HL-60 (cell line): ENCODE data around the gene GSTO1.

Experiments used
- DNase-seq, 2 experiments: peaks; one replicate each; pipeline ENCODE4 v3.0.0-alpha.2; 2010 to 2020; ENCODE audit warnings: low read depth in 1 of 2, low spot score in 1 of 2
- H3K27ac ChIP-seq: fragments of 250-450 bp; sonication (Bioruptor Pico); replicated peaks from 2 replicates; pipeline ENCODE4 v1.5.1; 2020; ENCODE audit warnings: mild to moderate bottlenecking, moderate library complexity
- H3K27me3 ChIP-seq: fragments of 250-450 bp; sonication (Bioruptor Pico); 2 replicates; pipeline ENCODE4 v1.5.1; 2021; ENCODE audit warnings: mild to moderate bottlenecking, moderate library complexity; ENCODE audit not compliant: insufficient read depth, poor library complexity, severe bottlenecking
- H3K4me3 ChIP-seq: replicated peaks from 2 replicates; pipeline ENCODE4 v1.5.1; 2011; ENCODE audit warnings: mild to moderate bottlenecking, control low read depth, low read length; ENCODE audit not compliant: insufficient read depth
- GABPA ChIP-seq: IDR thresholded peaks from 2 replicates; pipeline ENCODE4 v1.6.1; 2012; ENCODE audit warnings: low read depth
- POLR2AphosphoS5 ChIP-seq: IDR thresholded peaks from 2 replicates; pipeline ENCODE4 v1.6.1; 2012; ENCODE audit warnings: low read depth
- SPI1 ChIP-seq: IDR thresholded peaks from 2 replicates; pipeline ENCODE4 v1.6.1; 2012; ENCODE audit warnings: low read depth, mild to moderate bottlenecking, borderline replicate concordance
- TF ChIP-seq, protein P1 (sequence below): IDR thresholded peaks from 2 replicates; pipeline ENCODE4 v1.6.1; 2012; ENCODE audit warnings: low read depth; ENCODE audit not compliant: insufficient replicate concordance
- TF ChIP-seq, protein P2 (sequence below): IDR thresholded peaks from one replicate; pipeline ENCODE4 v1.5.1; 2011; ENCODE audit warnings: low read length, control low read depth, inconsistent platforms; ENCODE audit not compliant: insufficient read depth

The GSTO1 gene

DNA sequence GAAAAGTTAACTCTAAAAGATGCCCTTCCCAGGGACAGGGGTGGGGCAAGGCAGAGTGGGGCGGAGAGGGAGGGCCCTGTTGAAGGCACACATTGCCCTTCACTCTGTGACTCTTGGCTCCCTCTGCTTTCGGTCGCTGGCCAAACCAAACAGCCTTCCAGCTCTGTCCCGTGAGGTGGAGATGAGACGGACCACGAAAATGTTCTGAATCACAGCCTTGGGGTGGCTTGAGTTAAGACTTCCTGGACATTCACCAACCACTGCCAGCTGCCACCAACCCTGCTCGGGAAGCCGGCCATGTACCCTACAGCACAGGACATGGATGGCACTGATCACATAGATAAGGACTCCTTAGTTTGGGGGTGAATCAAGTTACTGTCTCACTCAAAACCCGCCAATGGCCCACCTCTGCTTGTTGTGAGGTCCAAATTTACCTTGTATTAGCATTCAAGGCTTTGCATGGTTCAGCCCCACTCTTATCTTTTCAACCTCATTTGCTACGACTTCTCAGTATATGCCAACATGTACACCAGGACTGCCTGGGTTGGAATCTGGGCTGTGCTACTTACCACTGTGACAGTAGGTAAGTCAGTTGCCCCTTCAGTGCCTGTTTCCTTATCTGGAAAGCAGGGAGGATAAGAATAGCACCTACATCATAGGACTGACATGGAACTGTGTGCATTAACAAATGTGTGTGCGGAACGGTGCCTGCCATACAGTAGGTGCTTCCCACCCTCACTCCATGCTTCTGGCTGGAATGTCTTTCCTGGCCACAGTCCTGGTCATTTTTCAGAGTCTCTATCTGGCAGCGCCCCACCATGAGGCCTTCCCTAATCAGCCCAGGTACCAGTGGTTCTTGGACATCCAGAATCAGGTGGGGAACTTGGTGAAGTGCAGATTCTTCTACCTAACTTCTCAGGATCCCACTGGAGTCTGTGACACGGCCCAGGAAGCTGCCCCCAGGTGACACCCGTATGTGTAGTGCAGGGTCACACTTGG, 55.6 kb downstream of the GSTO1 start:
- no peak for DNase-seq

DNA sequence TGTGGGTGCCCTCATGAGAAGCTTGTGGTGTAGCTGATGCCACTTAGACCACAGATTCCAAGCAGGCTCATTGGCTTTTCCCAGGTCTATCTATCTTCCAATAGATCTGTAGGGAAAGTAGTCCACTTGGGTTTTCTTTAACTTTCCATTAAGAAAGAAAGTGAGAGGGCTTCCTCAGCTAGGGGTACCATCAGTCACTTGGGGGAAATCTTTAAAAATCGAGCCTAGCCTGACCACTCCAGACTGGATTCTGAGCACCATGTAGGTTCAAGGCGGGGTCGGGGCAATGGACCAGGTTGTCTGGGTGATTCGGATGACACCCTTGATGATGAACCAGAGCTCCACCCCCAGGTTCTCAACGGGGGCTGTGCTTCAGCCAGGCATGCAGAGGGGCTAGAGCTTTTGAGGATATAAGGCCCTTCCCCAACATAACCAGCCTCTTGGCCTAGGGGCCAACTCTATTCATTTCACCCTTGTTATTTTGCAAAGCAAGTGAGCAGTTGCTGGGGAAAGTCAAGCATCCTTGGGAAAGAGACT, 56.6 kb downstream of the GSTO1 start:
- TF ChIP-seq POLR2AphosphoS5 (no peak), GABPA (no peak), SPI1 (no peak)
- TF ChIP-seq, protein P1, sequence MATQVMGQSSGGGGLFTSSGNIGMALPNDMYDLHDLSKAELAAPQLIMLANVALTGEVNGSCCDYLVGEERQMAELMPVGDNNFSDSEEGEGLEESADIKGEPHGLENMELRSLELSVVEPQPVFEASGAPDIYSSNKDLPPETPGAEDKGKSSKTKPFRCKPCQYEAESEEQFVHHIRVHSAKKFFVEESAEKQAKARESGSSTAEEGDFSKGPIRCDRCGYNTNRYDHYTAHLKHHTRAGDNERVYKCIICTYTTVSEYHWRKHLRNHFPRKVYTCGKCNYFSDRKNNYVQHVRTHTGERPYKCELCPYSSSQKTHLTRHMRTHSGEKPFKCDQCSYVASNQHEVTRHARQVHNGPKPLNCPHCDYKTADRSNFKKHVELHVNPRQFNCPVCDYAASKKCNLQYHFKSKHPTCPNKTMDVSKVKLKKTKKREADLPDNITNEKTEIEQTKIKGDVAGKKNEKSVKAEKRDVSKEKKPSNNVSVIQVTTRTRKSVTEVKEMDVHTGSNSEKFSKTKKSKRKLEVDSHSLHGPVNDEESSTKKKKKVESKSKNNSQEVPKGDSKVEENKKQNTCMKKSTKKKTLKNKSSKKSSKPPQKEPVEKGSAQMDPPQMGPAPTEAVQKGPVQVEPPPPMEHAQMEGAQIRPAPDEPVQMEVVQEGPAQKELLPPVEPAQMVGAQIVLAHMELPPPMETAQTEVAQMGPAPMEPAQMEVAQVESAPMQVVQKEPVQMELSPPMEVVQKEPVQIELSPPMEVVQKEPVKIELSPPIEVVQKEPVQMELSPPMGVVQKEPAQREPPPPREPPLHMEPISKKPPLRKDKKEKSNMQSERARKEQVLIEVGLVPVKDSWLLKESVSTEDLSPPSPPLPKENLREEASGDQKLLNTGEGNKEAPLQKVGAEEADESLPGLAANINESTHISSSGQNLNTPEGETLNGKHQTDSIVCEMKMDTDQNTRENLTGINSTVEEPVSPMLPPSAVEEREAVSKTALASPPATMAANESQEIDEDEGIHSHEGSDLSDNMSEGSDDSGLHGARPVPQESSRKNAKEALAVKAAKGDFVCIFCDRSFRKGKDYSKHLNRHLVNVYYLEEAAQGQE: no peak
- TF ChIP-seq, protein P2, sequence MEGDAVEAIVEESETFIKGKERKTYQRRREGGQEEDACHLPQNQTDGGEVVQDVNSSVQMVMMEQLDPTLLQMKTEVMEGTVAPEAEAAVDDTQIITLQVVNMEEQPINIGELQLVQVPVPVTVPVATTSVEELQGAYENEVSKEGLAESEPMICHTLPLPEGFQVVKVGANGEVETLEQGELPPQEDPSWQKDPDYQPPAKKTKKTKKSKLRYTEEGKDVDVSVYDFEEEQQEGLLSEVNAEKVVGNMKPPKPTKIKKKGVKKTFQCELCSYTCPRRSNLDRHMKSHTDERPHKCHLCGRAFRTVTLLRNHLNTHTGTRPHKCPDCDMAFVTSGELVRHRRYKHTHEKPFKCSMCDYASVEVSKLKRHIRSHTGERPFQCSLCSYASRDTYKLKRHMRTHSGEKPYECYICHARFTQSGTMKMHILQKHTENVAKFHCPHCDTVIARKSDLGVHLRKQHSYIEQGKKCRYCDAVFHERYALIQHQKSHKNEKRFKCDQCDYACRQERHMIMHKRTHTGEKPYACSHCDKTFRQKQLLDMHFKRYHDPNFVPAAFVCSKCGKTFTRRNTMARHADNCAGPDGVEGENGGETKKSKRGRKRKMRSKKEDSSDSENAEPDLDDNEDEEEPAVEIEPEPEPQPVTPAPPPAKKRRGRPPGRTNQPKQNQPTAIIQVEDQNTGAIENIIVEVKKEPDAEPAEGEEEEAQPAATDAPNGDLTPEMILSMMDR: no peak
- H3K4me3 ChIP-seq: no peak overlapping the region
- no peak overlapping the region for H3K27ac ChIP-seq
- no peak for DNase-seq
- no peaks in the 10 kb centered on the region for H3K27me3 ChIP-seq

More for the DNA sequence above, 55.6 kb downstream of the GSTO1 start:
- no peaks in the 10 kb centered on the region for H3K27me3 ChIP-seq
- H3K4me3 ChIP-seq: no peak overlapping the region
- H3K27ac ChIP-seq: no peak overlapping the region
- TF ChIP-seq, protein P2: no peak
- TF ChIP-seq POLR2AphosphoS5: 0 out of 2 replicates have a peak, but pooled peaks have one; percentile 36

DNA sequence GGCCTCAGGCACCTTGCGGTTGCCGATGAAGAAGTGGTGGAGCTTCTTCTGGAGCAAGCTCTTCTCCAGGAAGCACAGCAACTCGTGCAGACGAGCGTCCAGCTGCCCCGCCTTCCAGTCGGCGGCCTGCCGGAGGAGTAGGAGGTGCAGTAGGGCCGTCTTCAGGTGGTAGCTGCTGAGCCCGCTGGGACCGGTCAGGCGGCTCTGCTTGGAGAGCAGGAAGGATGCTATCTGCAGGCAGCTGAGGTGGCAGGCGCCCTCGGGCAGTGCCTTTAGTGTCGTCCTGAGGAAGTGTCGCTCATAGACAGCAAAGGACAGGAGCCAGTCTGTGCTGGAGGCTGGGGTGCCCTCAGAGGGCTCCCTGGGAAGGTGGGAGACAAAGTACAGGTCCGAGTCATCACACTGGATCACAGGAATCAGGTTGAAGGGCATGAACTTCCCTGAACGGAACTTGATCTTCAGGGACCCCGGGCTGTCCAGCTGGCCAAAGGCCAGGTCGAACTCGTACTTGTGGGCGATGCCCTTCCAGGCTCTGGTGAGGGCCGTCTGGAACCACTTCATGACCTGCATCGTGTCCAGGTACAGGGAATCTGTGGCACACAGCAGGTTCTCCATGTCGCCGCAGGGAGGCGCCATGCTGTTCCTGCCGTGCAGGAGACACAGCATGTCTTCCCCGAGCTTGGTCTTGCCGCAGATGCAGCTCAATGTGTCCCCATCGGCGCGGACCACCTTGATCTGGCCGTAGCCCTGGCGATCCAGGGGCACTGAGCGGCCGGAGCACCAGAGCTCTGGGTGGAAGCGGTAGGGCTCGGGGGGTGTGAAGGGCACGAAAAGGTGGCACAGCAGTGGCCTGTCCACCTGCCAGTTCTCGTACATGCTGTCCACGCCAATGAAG, 60.1 kb downstream of the GSTO1 start:
- no peak for DNase-seq
- TF ChIP-seq SPI1 (no peak), POLR2AphosphoS5 (no peak), GABPA (no peak)
- TF ChIP-seq, protein P2: no peak
- TF ChIP-seq, protein P1: no peak
- Histone ChIP-seq H3K4me3 (no peak overlapping the region), H3K27ac (no peak overlapping the region), H3K27me3 (no peaks in the 10 kb centered on the region)
